Smooth muscle cell (in vitro differentiated cells): ENCODE data around the gene SLC39A8. TPM values are rescaled to one million over a fixed set of nuclear protein-coding genes. Genes with fewer than 3 reads are reported as not detected.

Experiments
- DNase-seq: peaks from one replicate; lab custom pipeline; 2025; ENCODE audit not compliant: unreplicated experiment; lab: John Stamatoyannopoulos, UW
- H2AFZ ChIP-seq: fragments of 200-600 bp; sonication (generic); 2 replicates; pipeline ENCODE4 v1.6.0; 2016; ENCODE audit warnings: antibody characterized with exemption, low read depth, mild to moderate bottlenecking
- H3F3A ChIP-seq: fragments of 200-600 bp; sonication (generic); 2 replicates; pipeline ENCODE4 v1.6.0; 2017; ENCODE audit warnings: antibody characterized with exemption, low read depth
- H3K27ac ChIP-seq: fragments of 200-600 bp; sonication (generic); 2 replicates; pipeline ENCODE4 v1.5.1; 2016; ENCODE audit warnings: low read depth, mild to moderate bottlenecking
- H3K27me3 ChIP-seq: fragments of 200-600 bp; sonication (generic); 2 replicates; pipeline ENCODE4 v1.6.1; 2016; ENCODE audit warnings: low read depth, mild to moderate bottlenecking
- H3K36me3 ChIP-seq: fragments of 200-600 bp; sonication (generic); 2 replicates; pipeline ENCODE4 v1.5.1; 2016; ENCODE audit warnings: low read depth
- H3K4me1 ChIP-seq: fragments of 200-600 bp; sonication (generic); 2 replicates; pipeline ENCODE4 v1.5.1; 2016; ENCODE audit warnings: low read depth
- H3K4me2 ChIP-seq: fragments of 200-600 bp; sonication (generic); 2 replicates; pipeline ENCODE4 v1.6.0; 2016; ENCODE audit warnings: mild to moderate bottlenecking
- H3K4me3 ChIP-seq: fragments of 200-600 bp; sonication (generic); 2 replicates; pipeline ENCODE4 v1.5.1; 2016; ENCODE audit warnings: mild to moderate bottlenecking
- H3K79me2 ChIP-seq: fragments of 200-600 bp; sonication (generic); 2 replicates; pipeline ENCODE4 v1.6.0; 2016; ENCODE audit warnings: low read depth, mild to moderate bottlenecking
- H3K9ac ChIP-seq: fragments of 200-600 bp; sonication (generic); 2 replicates; pipeline ENCODE4 v1.6.0; 2016; ENCODE audit warnings: low read depth
- H3K9me3 ChIP-seq: fragments of 200-600 bp; sonication (generic); replicated peaks from 2 replicates; pipeline ENCODE4 v1.5.1; 2016; ENCODE audit warnings: low read depth
- H4K20me1 ChIP-seq: fragments of 200-600 bp; sonication (generic); 2 replicates; pipeline ENCODE4 v1.6.0; 2016; ENCODE audit warnings: low read depth
- CTCF ChIP-seq: fragments of 200-600 bp; sonication (generic); IDR thresholded peaks from 2 replicates; pipeline ENCODE4 v1.5.1; 2017; ENCODE audit warnings: borderline replicate concordance, mild to moderate bottlenecking, antibody characterized with exemption; ENCODE audit not compliant: insufficient read depth, poor library complexity, severe bottlenecking
- WGBS: methylation state at CpG from one replicate; pipeline ENCODE4 v1.1.7; 2016; ENCODE audit warnings: low lambda C conversion rate; 5-methylcytosine and 5-hydroxymethylcytosine counted together
- polyA plus RNA-seq: library from polyadenylated mRNA; unstranded; fragments of >200 nt; fragmentation: Nextera tagmentation; extraction: Ambion mirVana; gene quantifications from 2 replicates; pipeline ENCODE4 v1.2.1, GENCODE V29; 2016
- small RNA-seq: library from RNA; depleted of rRNA; stranded (forward); fragments of <200 nt; gene quantifications from one replicate; pipeline ENCODE3, GENCODE V24; 2014
- total RNA-seq: library from RNA; depleted of rRNA; stranded (reverse); fragments of >200 nt; gene quantifications from 2 replicates; pipeline ENCODE4 v1.2.3, GENCODE V29; 2014

SLC39A8 gene
- total and polyA plus RNA-seq, 2 experiments from 2014 or later = 3.7 to 16.1 TPM

- H3K9ac ChIP-seq = no peak overlapping the region
- WGBS = 90% methylated on average over 3 of the region's 3 CpGs
- H3K4me1 ChIP-seq = peaks cover 6% of the 10 kb centered on the region
- H3K79me2 ChIP-seq = no peaks in the 10 kb centered on the region
- no peak overlapping the region for H3K4me2 ChIP-seq
- no peaks in the 10 kb centered on the region for H3K9me3 ChIP-seq
- H3F3A ChIP-seq = no peaks in the 10 kb centered on the region
- no peaks in the 10 kb centered on the region for H3K27me3 ChIP-seq
- no peak overlapping the region for H3K27ac ChIP-seq
- no peak for TF ChIP-seq CTCF
- H2AFZ ChIP-seq = no peak overlapping the region
- H3K36me3 ChIP-seq = no peaks in the 10 kb centered on the region
- H3K4me3 ChIP-seq = no peak overlapping the region
- no peaks in the 10 kb centered on the region for H4K20me1 ChIP-seq
- no peak for DNase-seq
Measured at GRCh38 chr4:102217345-102217744, 127.9 kb downstream of the SLC39A8 start.

- no peaks in the 10 kb centered on the region for H4K20me1 ChIP-seq
- no peak overlapping the region for H3K4me2 ChIP-seq
- H3K79me2 ChIP-seq = no peaks in the 10 kb centered on the region
- no peaks in the 10 kb centered on the region for H3K27me3 ChIP-seq
- H3K9me3 ChIP-seq = no peaks in the 10 kb centered on the region
- no peaks in the 10 kb centered on the region for H3K36me3 ChIP-seq
- no peak for TF ChIP-seq CTCF
- DNase-seq = no peak
- no peak overlapping the region for H3K4me3 ChIP-seq
- H3K4me1 ChIP-seq = peaks cover 6% of the 10 kb centered on the region
- H2AFZ ChIP-seq = no peak overlapping the region
- no peak overlapping the region for H3K9ac ChIP-seq
- H3F3A ChIP-seq = no peaks in the 10 kb centered on the region
- 91% methylated on average over 3 of the region's 3 CpGs for WGBS
- H3K27ac ChIP-seq = no peak overlapping the region
Measured at GRCh38 chr4:102216666-102217065, 128.6 kb downstream of the SLC39A8 start.

DNA sequence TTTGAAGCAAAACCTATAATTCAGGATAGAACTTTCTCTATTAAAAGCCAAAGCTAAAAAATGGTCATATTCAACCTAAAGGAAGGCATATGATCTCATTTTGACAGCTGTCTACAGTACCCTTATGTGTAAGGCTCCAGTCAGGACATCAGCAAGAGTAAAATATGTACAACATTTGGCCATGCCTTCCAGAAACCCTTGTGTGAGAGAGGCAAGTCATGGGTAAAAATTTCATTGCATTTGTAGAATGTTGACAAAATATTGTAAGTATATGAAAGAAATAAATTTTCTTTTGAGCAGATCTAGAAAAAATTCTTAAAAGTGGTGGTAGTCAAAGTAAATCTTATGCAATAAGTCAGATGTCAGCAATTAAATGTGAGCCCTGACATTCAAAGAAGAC is 132.3 kb downstream of the SLC39A8 start:
- Histone ChIP-seq H3K4me1 (no peaks in the 10 kb centered on the region), H3K4me3 (no peak overlapping the region), H3K79me2 (no peaks in the 10 kb centered on the region), H3K27me3 (no peaks in the 10 kb centered on the region), H3F3A (no peaks in the 10 kb centered on the region), H3K36me3 (no peaks in the 10 kb centered on the region), H3K9ac (no peak overlapping the region), H3K4me2 (no peak overlapping the region), H2AFZ (no peak overlapping the region), H3K9me3 (no peaks in the 10 kb centered on the region), H3K27ac (no peak overlapping the region), H4K20me1 (no peaks in the 10 kb centered on the region)
- DNase-seq = no peak
- TF ChIP-seq CTCF = no peak

Small RNA genes within 50 kb of the gene (small RNA-seq; reads per million reads assigned to genes)
- gene RN7SL728P = not detected

Other genes starting within 250 kb of the SLC39A8 start
- 15.6 and 30.4 TPM in 2 replicates for gene NFKB1, start 155.9 kb upstream of the SLC39A8 start, total RNA-seq
- gene NFKB1, start 155.9 kb upstream of the SLC39A8 start, polyA plus RNA-seq = 16.1 and 20.9 TPM in 2 replicates